ENCODE measurements around the gene IFI35. TPM values are rescaled to one million over a fixed set of nuclear protein-coding genes. Genes with fewer than 3 reads are reported as not detected.

IFI35 gene
- total and polyA plus RNA-seq, 2 of the 8 experiments (the other 6 are each of a cell fraction or from before 2014, with no cell fraction given): 2.5 to 4.7 TPM

- Histone ChIP-seq H3K4me2 (ENCODE audit: insufficient read depth in 1 of 2, low read depth in 2 of 2, low read length in 2 of 2) (no peak overlapping the region), H3K79me2 (ENCODE audit: control insufficient read depth in 1 of 2, insufficient read depth in 2 of 2, low read length in 2 of 2) (no peaks in the 10 kb centered on the region), H3K56ac (replicated peaks; ENCODE audit: insufficient read length, low read depth, low read length) (no peak overlapping the region), H3K9me3 (ENCODE audit: insufficient read depth in 2 of 2, low read depth in 1 of 2, low read length in 1 of 2) (no peaks in the 10 kb centered on the region), H2BK15ac (ENCODE audit: low read length) (no peak overlapping the region), H3K9ac (replicated peaks in 1 of 4; ENCODE audit: extremely low read depth in 1 of 4, low read depth in 3 of 4, low read length in 3 of 4) (no peak overlapping the region), H2BK12ac (ENCODE audit: low read depth, low read length) (no peak overlapping the region; the same call in 1 of the 2 replicates), H2BK120ac (replicated peaks; ENCODE audit: low read depth, low read length) (no peak overlapping the region), H2BK20ac (ENCODE audit: low read length) (0 out of 2 replicates have a peak overlapping the region, but pooled peaks have one; percentile 5), H3K4ac (replicated peaks; ENCODE audit: insufficient read length, low read depth, low read length) (no peak overlapping the region), H4K5ac (ENCODE audit: insufficient read length, low read depth, low read length) (no peak overlapping the region), H4K8ac (ENCODE audit: extremely low read depth, insufficient read depth, low read length) (no peak overlapping the region; the same call in 1 of the 2 replicates), H3K4me3 (ENCODE audit: extremely low read depth in 1 of 4, insufficient read depth in 2 of 4, low read depth in 3 of 4, low read length in 4 of 4) (no peak overlapping the region), H2AFZ (ENCODE audit: low read length) (no peak overlapping the region), H3K27me3 (replicated peaks in 1 of 4; ENCODE audit: control insufficient read depth in 3 of 4, extremely low read depth in 1 of 4, insufficient read depth in 3 of 4, low read length in 3 of 4) (no peaks in the 10 kb centered on the region), H4K20me1 (replicated peaks in 1 of 2; ENCODE audit: control insufficient read depth in 1 of 2, insufficient read depth in 2 of 2, low read length in 2 of 2) (no peaks in the 10 kb centered on the region), H4K91ac (replicated peaks; ENCODE audit: insufficient read length, low read length) (peak overlapping the region; percentile 31), H2AK5ac (ENCODE audit: low read depth, low read length) (no peak overlapping the region), H3K79me1 (ENCODE audit: low read depth, low read length) (no peaks in the 10 kb centered on the region), H3K36me3 (ENCODE audit: control insufficient read depth in 2 of 4, insufficient read depth in 4 of 4, low read length in 3 of 4) (no peaks in the 10 kb centered on the region), H3K23me2 (ENCODE audit: low read depth, low read length) (peaks cover 2% of the 10 kb centered on the region; the same call in 1 of the 2 replicates), H3K23ac (ENCODE audit: insufficient read length) (no peak overlapping the region), H3K27ac (ENCODE audit: low read depth, low read length) (no peak overlapping the region), H2BK5ac (ENCODE audit: low read depth, low read length) (peak overlapping the region; percentile 29; the same call in 1 of the 2 replicates), H3K18ac (ENCODE audit: extremely low read depth, low read length) (no peak overlapping the region; the same call in 1 of the 2 replicates), H3K14ac (ENCODE audit: insufficient read length) (no peak overlapping the region), H3K4me1 (replicated peaks in 1 of 4; ENCODE audit: control insufficient read depth in 3 of 4, insufficient read depth in 4 of 4, low read length in 3 of 4) (peaks cover 4 to 47% (median 36%) of the 10 kb centered on the region in 4 experiments)
- DNase-seq (ENCODE audit: low read depth in 1 of 2, low spot score in 2 of 2) (no peak), FAIRE-seq (no peak)
- ChIA-PET POLR2A (ENCODE audit: partially characterized antibody) (interaction anchor here (1.1 to 5.6 kb wide), 2 partner anchors 17 to 38 kb away, joined by 4 to 61 read pairs; partner anchors contain the start of genes RND2 and VAT1), CTCF (ENCODE audit: partially characterized antibody) (interaction anchor here (1.5 kb wide), 1 partner anchor 11 kb away, joined by 5 read pairs; no protein-coding TSS in a partner anchor)
- 94% methylated on average over 2 of the region's 2 CpGs; no CpG with 5 or more reads in 1 of the 2 experiments for WGBS, 2 experiments (ENCODE audit: extremely low coverage in 1 of 2, insufficient coverage in 1 of 2, insufficient read length in 1 of 2, insufficient replicate concordance in 2 of 2, low coverage in 1 of 2, low lambda C conversion rate in 2 of 2, missing lambda C conversion rate in 1 of 2)
- no peak for TF ChIP-seq ATF3 (IDR thresholded peaks at IDR 0.05; ENCODE audit: insufficient read depth, low read depth, low read length)
- TF ChIP-seq SIX5 (IDR thresholded peaks at IDR 0.05; ENCODE audit: low read depth, low read length): no peak
- no peak for TF ChIP-seq TBP (IDR thresholded peaks at IDR 0.05; ENCODE audit: low read depth, low read length)
- no peak for TF ChIP-seq NANOG (IDR thresholded peaks at IDR 0.05; ENCODE audit: insufficient read depth, low read depth, low read length, poor library complexity, severe bottlenecking)
- TF ChIP-seq SP1 (IDR thresholded peaks at IDR 0.05; ENCODE audit: low read depth, low read length): no peak
- TF ChIP-seq ASH2L (IDR thresholded peaks at IDR 0.05; ENCODE audit: low read length): no peak
- no peak for TF ChIP-seq RFX5 (IDR thresholded peaks at IDR 0.05; ENCODE audit: borderline replicate concordance, low read depth, low read length)
- TF ChIP-seq SIN3A (conservative IDR thresholded peaks at IDR 0.05 in 1 of 2, IDR thresholded peaks at IDR 0.05 in 1 of 2; ENCODE audit: low read depth in 1 of 2, low read length in 2 of 2): no peak
- no peak for TF ChIP-seq TAF7 (optimal IDR thresholded peaks at IDR 0.05; ENCODE audit: borderline replicate concordance, low read depth, low read length)
- TF ChIP-seq SIRT6 (IDR thresholded peaks at IDR 0.05; ENCODE audit: low read length): no peak
- TF ChIP-seq USF2 (IDR thresholded peaks at IDR 0.05; ENCODE audit: low read length): no peak
- TF ChIP-seq SAP30 (IDR thresholded peaks at IDR 0.05; ENCODE audit: insufficient read depth, insufficient replicate concordance, low read length): no peak
Observed at GRCh38 chr17:43039646-43040045, 33.1 kb downstream of the IFI35 start.

Data from H1 (cell line).